HG03175 (cell line): ENCODE measurements around the gene FSIP1.
A peak's percentile ranks its signal among the peaks of the same experiment; 100 is the strongest.

ENCODE experiments used
- ATAC-seq: cut with Tn5 transposase; IDR thresholded peaks from one replicate; pipeline ENCODE4 v1.9.1; 2021; ENCODE audit warnings: mild to moderate bottlenecking, moderate library complexity; ENCODE audit not compliant: unreplicated experiment

The FSIP1 gene

GRCh38 chr15:39586387-39587095, 196.1 kb downstream of the FSIP1 start:
- ATAC-seq = no peak

GRCh38 chr15:39585871-39586301, 196.8 kb downstream of the FSIP1 start:
- no peak for ATAC-seq

GRCh38 chr15:39585389-39585841, 197.2 kb downstream of the FSIP1 start:
- no peak for ATAC-seq

DNA sequence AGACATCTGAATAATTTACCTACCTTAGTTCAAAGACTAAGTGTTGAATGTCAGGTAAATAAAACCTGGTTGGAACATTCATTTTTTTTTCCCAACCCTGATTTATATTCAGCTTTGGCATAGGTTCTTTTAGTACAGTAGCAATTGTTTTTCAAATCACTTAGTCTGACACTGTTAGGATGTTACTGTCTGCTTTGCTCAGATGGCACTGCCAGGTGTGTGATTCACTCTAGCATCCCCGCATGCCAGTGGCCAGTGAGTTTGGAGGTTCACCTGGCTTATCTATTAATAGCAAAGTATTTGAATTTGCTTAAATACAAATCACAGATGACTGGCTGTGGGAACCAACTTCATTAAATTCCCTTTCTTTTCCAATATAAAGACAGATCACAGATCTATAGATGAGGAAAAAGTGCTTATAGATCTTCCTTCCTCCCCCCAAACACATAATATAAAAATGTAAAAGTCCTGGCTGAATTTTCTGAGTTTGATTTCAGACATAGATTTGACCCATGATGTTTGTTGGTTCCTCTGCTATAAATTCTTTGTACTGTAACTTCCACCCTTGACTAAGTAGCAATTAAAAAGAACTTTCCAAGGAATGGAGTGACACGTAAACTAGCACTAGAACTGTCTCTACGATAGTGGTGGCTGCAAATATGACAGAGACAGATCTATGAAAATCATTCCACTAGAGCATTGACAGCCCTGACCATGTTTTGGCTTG, 197.8 kb downstream of the FSIP1 start:
- no peak for ATAC-seq

DNA sequence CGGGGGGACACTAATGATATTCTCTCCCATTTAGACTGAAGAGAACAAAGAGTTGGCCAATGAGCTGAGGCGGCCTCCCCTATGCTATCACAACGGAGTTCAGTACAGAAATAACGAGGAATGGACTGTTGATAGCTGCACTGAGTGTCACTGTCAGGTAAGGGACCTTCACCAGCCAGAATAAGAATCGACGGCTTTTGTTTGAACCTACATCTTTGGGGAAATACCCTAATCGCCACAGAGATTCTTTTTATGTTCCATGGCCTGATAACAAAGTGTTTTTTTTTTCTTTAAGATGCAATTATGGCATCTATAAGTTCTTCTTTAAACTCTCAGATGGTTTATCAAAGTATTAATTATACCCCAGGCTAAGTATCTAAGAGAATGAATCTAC, 198.4 kb downstream of the FSIP1 start:
- ATAC-seq = no peak

GRCh38 chr15:39583596-39584265, 198.9 kb downstream of the FSIP1 start:
- ATAC-seq = no peak

GRCh38 chr15:39582977-39583595, 199.6 kb downstream of the FSIP1 start:
- ATAC-seq = no peak

GRCh38 chr15:39582286-39582976, 200.2 kb downstream of the FSIP1 start:
- ATAC-seq = no peak

DNA sequence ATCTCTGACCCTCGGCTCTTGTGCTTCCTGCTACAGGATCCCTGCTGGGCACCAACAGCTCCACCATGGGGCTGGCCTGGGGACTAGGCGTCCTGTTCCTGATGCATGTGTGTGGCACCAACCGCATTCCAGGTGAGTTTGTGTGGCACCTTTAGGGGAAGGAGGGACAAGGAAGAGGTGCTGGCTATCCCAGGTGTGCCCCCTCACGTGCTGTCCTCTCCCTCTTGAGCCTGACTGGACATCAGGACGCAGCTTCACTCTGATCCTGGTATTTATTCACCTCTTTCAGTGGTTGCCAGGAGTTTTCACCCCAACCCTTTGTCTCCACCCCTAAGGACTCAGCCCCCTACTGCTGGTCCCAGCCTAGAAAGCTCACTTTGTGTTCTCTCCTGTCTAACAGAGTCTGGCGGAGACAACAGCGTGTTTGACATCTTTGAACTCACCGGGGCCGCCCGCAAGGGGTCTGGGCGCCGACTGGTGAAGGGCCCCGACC, 200.8 kb downstream of the FSIP1 start:
- ATAC-seq = no peak

GRCh38 chr15:39581242-39581792, 201.3 kb downstream of the FSIP1 start:
- ATAC-seq = no peak

GRCh38 chr15:39580485-39581241, 202.0 kb downstream of the FSIP1 start, which contains the start of gene THBS1:
THBS1 (plus strand) TSS chr15:39581079; CDS start chr15:39581858, 779 bp downstream.
- peak; percentile 26 for ATAC-seq

DNA sequence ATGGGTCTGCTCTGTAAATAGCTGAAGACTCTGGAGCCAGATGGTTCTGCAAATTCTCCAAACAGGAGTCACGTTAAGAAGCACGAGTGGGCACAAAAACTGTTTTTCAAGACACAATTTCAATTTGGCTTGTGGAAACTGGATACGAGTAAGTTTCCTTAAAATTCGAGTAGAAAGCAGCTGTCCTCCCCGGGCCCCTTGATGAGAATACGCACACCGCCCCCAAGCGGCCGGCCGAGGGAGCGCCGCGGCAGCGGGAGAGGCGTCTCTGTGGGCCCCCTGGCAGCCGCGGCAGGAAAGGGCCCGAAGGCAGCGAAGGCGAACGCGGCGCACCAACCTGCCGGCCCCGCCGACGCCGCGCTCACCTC, 202.5 kb downstream of the FSIP1 start:
- ATAC-seq = peak; percentile 89

- ATAC-seq = no peak
These were observed 203.0 kb downstream of the FSIP1 start for GRCh38 chr15:39579487-39580116.

DNA sequence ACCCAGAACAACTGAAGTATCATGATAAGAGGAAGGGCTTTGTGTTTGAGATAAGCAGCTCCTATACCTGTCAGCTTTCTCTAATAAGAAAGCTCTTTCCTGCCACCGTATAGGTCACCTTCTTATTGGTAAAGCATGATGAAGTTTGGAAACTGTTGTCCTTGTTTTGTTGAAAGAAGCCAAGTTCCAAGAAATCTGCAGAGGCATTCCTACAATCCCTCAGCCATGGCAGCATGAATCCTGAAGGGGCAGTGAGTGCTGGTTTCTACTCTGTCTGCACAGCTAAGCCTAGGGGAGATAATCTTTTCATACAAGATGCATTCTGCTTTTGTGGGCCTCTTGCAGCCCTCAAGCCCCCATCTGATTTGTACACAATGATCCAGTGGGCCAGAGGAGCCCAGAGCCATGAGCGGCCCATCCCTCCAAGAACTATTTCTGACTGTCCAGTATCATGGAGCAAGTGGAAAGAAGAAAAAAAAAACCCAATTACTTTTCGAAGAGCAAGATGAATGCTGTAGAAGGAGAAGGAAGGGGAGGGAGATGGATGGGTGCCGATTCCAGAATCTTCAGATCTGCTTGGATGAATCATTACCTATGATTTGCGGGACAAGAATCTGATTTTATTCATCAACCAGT, 203.7 kb downstream of the FSIP1 start:
- ATAC-seq = no peak

- ATAC-seq = no peak
These were observed 207.5 kb downstream of the FSIP1 start for GRCh38 chr15:39575180-39575579.

DNA sequence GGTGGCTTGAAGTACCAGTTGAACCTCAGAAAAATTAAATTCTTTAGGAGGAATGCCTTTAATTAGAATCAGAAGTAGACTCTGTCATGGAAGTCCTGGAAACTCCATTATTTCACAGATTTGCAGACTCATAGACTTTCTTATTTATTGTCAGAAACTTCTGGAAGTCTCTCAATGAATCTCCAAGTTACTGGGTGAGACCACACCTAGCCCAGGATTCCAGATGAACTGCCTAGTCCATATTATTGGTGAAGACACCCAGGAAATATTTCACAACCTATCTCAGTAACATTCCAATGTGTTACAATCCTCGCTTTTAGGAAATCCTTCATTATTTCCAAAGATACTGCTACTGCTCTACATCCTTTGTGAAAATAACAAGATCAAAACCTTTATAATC, 208.2 kb downstream of the FSIP1 start:
- ATAC-seq = no peak

DNA sequence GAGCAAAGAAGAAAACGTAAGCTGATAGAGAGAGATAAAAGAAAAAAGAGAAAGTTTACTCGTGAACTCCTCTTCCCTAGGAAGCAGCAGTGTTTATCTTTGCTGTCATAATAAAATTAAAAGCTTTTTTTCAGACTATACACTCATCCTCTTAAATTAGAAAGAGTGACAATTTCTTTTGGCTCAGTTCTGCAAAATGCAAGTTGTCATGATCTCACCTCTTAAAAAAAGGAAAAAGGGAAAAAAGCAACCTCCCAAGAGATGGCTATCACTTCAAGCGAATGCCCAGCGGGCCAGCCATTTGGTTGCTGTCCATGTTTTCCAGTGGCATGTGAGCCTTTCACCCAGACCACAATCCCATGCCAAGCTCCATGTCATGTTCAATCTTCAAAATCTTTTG, 208.8 kb downstream of the FSIP1 start:
- no peak for ATAC-seq

DNA sequence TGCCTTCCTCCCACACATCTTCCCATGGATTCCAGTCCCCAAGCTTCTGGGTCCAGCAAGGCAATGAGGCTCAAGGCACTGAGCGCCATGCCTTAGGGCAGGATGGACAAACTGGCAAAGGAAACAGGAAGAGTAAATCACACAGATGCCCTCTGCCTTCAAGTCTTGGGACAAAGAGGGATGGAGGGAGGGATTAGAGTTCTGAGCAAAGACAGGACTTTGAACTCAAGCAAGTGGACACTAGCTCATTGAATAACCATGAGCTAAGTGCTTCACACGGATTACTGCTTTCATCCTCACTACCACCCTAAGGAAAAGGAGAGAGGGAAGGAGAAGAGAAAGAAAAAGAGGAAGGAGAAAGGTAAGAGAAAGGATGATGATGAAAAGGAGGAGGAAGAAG, 209.4 kb downstream of the FSIP1 start:
- ATAC-seq = no peak

DNA sequence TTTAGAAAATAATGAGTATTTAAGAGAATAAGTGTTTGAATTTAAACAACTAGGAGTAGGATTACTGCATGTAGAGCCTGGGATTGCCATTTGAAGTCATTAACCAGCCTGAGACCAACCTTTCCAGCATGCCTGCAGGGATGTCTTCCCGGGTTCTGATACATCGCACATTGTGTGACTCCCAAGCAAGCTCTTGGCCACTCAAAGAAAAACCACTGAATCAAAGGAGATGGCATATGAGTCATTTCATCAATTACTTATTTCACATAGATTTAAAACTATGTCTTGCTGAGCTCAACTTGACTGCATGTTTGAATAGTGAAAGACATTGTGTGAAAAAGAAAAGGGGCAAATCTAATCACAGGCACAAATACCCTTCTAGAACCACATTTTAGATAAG, 216.8 kb downstream of the FSIP1 start:
- ATAC-seq = no peak
